ENCODE results near the gene HSPBP1. TPM values are rescaled to one million over a fixed set of nuclear protein-coding genes. Genes with fewer than 3 reads are reported as not detected.

HSPBP1 gene
- total RNA-seq, 1 donor from 2014 or later = 29.1 TPM

DNA sequence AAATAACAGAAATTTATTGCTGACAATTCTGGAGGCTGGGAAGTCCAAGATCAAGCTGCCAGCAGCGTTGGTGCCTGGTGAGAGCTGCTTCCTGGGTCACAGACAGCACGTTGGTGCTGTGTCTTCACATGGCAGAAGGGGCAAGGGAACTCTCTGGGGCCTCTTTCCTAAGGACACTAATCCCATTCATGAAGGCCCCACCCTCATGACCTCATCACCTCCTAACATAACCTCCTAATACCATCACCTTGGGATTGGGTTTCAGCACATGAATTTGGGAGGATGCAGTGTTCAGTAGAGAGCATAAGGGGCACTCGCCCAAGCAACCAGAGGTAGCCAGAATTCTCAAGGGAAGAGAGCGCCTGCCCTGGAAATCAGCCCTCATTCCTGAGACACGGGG, 29.5 kb upstream of the HSPBP1 start:
- Mint-ChIP-seq H3K4me1 (peaks cover 6% of the 10 kb centered on the region), H3K27ac (no peak overlapping the region), H3K36me3 (peaks cover 24% of the 10 kb centered on the region), H3K9me3 (no peaks in the 10 kb centered on the region), H3K27me3 (ENCODE audit: low read depth) (no peaks in the 10 kb centered on the region), H3K4me3 (no peak overlapping the region)
- DNase-seq (ENCODE audit: low spot score in 2 of 2, unreplicated experiment in 2 of 2) = no peak
- TF ChIP-seq CTCF (IDR thresholded peaks at IDR 0.05; ENCODE audit: unreplicated experiment) = no peak

- no peak for TF ChIP-seq CTCF (IDR thresholded peaks at IDR 0.05; ENCODE audit: unreplicated experiment)
- no peak for DNase-seq (ENCODE audit: low spot score in 2 of 2, unreplicated experiment in 2 of 2)
- no peak overlapping the region for H3K27ac Mint-ChIP-seq
- H3K36me3 Mint-ChIP-seq = peaks cover 27% of the 10 kb centered on the region
- no peak overlapping the region for H3K4me3 Mint-ChIP-seq
- H3K27me3 Mint-ChIP-seq (ENCODE audit: low read depth) = no peaks in the 10 kb centered on the region
- H3K9me3 Mint-ChIP-seq = no peaks in the 10 kb centered on the region
- H3K4me1 Mint-ChIP-seq = peaks cover 2% of the 10 kb centered on the region
These were observed 28.4 kb upstream of the HSPBP1 start for GRCh38 chr19:55308281-55308680.

DNA sequence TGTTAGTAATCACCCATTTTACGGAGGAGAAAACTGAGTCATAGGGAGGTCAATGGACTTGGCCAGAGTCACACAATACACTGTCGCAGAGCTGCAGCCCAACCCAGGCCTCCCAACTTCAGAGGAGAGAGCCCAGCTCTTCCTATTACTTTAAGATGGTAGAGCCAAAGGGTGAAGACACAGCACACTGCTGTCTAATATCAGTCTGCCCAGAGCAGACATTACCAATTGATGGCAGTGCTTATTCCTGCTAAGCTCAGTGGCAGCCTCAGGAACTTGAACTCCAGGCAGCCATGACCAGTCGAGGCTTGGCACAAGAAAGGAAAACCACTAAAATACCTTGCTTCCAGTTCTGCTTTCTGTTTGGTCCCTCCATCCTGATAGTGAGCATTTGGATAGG, 26.8 kb upstream of the HSPBP1 start:
- no peak for TF ChIP-seq CTCF (IDR thresholded peaks at IDR 0.05; ENCODE audit: unreplicated experiment)
- Mint-ChIP-seq H3K4me3 (no peak overlapping the region), H3K4me1 (peaks cover 4% of the 10 kb centered on the region), H3K27me3 (ENCODE audit: low read depth) (no peaks in the 10 kb centered on the region), H3K36me3 (peaks cover 29% of the 10 kb centered on the region), H3K27ac (no peak overlapping the region), H3K9me3 (no peaks in the 10 kb centered on the region)
- DNase-seq (ENCODE audit: low spot score in 2 of 2, unreplicated experiment in 2 of 2) = no peak

GRCh38 chr19:55305983-55306562, 26.2 kb upstream of the HSPBP1 start:
- Mint-ChIP-seq H3K27ac (no peak overlapping the region), H3K36me3 (peaks cover 29% of the 10 kb centered on the region), H3K4me1 (peaks cover 6% of the 10 kb centered on the region), H3K27me3 (ENCODE audit: low read depth) (no peaks in the 10 kb centered on the region), H3K9me3 (no peaks in the 10 kb centered on the region), H3K4me3 (no peak overlapping the region)
- no peak for TF ChIP-seq CTCF (IDR thresholded peaks at IDR 0.05; ENCODE audit: unreplicated experiment)
- no peak for DNase-seq (ENCODE audit: low spot score in 2 of 2, unreplicated experiment in 2 of 2)

- H3K27me3 Mint-ChIP-seq (ENCODE audit: low read depth) = no peaks in the 10 kb centered on the region
- DNase-seq (ENCODE audit: low spot score in 2 of 2, unreplicated experiment in 2 of 2) = peak in 1 of 2 experiments; percentile 48
- peaks cover 6% of the 10 kb centered on the region for H3K4me1 Mint-ChIP-seq
- no peak for TF ChIP-seq CTCF (IDR thresholded peaks at IDR 0.05; ENCODE audit: unreplicated experiment)
- no peaks in the 10 kb centered on the region for H3K9me3 Mint-ChIP-seq
- H3K27ac Mint-ChIP-seq = no peak overlapping the region
- no peak overlapping the region for H3K4me3 Mint-ChIP-seq
- H3K36me3 Mint-ChIP-seq = peaks cover 32% of the 10 kb centered on the region
These were observed 25.6 kb upstream of the HSPBP1 start for GRCh38 chr19:55305491-55305890.

DNA sequence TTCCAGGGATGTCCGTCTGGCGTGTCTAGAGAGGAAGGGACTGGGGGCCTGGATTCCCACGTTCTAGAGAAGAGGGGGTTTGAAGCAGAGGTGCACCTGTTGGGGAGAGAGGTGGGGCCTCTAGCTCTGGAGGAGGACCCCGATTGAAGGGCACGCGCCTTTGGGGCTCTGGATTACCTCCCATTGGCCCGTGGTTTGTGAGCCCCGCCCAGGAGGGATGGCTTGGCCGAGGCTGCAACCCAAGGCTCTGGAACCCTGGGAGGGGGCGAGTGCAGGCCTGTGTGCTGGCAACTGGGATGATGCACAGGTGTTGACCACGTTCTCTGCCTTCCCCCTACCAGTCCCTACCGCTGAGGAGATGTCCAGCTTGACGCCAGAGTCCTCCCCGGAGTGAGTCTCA, 25.1 kb upstream of the HSPBP1 start:
- H3K36me3 Mint-ChIP-seq = peaks cover 30% of the 10 kb centered on the region
- no peak for DNase-seq (ENCODE audit: low spot score in 2 of 2, unreplicated experiment in 2 of 2)
- H3K9me3 Mint-ChIP-seq = no peaks in the 10 kb centered on the region
- no peaks in the 10 kb centered on the region for H3K27me3 Mint-ChIP-seq (ENCODE audit: low read depth)
- peaks cover 6% of the 10 kb centered on the region for H3K4me1 Mint-ChIP-seq
- H3K27ac Mint-ChIP-seq = no peak overlapping the region
- H3K4me3 Mint-ChIP-seq = no peak overlapping the region
- no peak for TF ChIP-seq CTCF (IDR thresholded peaks at IDR 0.05; ENCODE audit: unreplicated experiment)

Measured in mesothelial cell of epicardium (in vitro differentiated cells).